ENCODE measurements around the gene PPP2CA.
"Not testable (repeated sequence)": the region's sequence is repeated elsewhere in the genome, so short reads cannot be mapped to it uniquely, and the experiment has no call there.

PPP2CA gene

GRCh38 chr5:134225780-134226440 is at the start of gene PPP2CA:
TSS of gene PPP2CA (minus strand) at chr5:134226073. CDS start at chr5:134225861, 212 bp downstream.
- peak; percentile 91 for DNase-seq

- DNase-seq, result no peak
Measured at GRCh38 chr5:134273642-134274395, 47.9 kb upstream of the PPP2CA start.

GRCh38 chr5:134271059-134271458 is 45.2 kb upstream of the PPP2CA start:
- no peak for DNase-seq

GRCh38 chr5:134268919-134269318 is 43.0 kb upstream of the PPP2CA start:
- DNase-seq, result no peak

- DNase-seq, result no peak
Measured at GRCh38 chr5:134268019-134268601, 42.2 kb upstream of the PPP2CA start.

- no peak for DNase-seq
Measured at GRCh38 chr5:134267366-134268018, 41.6 kb upstream of the PPP2CA start.

GRCh38 chr5:134263801-134264200 is 37.9 kb upstream of the PPP2CA start:
- no peak for DNase-seq

- not testable (repeated sequence) for DNase-seq
Measured at GRCh38 chr5:134262629-134263028, 36.8 kb upstream of the PPP2CA start.

- no peak for DNase-seq
Measured at GRCh38 chr5:134258896-134259295, 33.0 kb upstream of the PPP2CA start.

GRCh38 chr5:134257176-134257575 is 31.3 kb upstream of the PPP2CA start:
- no peak for DNase-seq

- no peak for DNase-seq
Measured at GRCh38 chr5:134255418-134256150, 29.7 kb upstream of the PPP2CA start.

GRCh38 chr5:134253368-134254153 is 27.7 kb upstream of the PPP2CA start:
- not testable (repeated sequence) for DNase-seq

GRCh38 chr5:134252671-134253070 is 26.8 kb upstream of the PPP2CA start:
- no peak for DNase-seq

GRCh38 chr5:134250949-134251348 is 25.1 kb upstream of the PPP2CA start:
- DNase-seq, result no peak

GRCh38 chr5:134249469-134250379 is 23.9 kb upstream of the PPP2CA start:
- DNase-seq, result no peak

- DNase-seq, result no peak
Measured at GRCh38 chr5:134248256-134248655, 22.4 kb upstream of the PPP2CA start.

GRCh38 chr5:134247428-134248224 is 21.8 kb upstream of the PPP2CA start:
- DNase-seq, result no peak

GRCh38 chr5:134246771-134247427 is 21.0 kb upstream of the PPP2CA start:
- DNase-seq, result no peak

- no peak for DNase-seq
Measured at GRCh38 chr5:134245692-134246091, 19.8 kb upstream of the PPP2CA start.
